Activated gamma-delta T cell treated with Interleukin-2 at 50 U/mL for 16 hours (primary cell): ENCODE measurements around the gene KATNB1.
"Not testable (repeated sequence)": the region's sequence is repeated elsewhere in the genome, so short reads cannot be mapped to it uniquely, and the experiment has no call there.

Experiments used
- DNase-seq: peaks from one replicate; pipeline ENCODE4 v3.0.0-alpha.2; 2020

KATNB1 gene

DNA sequence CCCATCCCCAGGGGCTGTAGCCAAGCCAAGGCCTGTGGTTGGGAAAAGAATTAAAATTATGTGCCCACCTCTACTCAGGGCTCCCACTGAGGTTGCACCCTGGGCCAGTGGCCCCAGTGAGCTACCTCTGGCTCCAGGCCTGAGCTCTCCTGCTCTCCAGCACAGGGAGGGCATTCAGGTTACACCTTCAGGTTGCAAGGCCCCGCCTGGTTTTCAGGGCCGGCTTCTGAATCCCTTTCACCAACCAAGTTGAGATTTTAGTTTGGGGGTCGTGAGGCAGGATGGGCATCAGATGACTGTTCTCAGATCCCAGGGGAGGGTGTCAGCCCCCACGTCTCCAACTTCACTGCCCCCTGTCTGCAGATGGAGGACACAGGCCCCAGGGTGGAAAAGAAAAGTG lies 8.0 kb upstream of the KATNB1 start:
- DNase-seq, result no peak

GRCh38 chr16:57728336-57729181 lies 7.0 kb upstream of the KATNB1 start:
- DNase-seq, result no peak

DNA sequence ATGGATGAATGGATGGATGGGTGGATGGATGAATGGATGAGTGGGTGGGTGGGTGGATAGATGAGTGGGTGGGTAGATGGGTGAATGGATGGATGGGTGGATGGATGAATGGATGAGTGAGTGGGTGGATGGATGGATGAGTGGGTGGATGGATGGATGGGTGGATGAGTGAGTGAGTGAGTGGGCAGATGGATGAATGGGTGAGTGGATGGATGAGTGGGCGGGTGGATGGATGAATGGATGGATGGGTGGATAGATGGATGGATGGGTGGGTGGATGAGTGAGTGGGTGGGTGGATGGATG lies 6.4 kb upstream of the KATNB1 start:
- no peak for DNase-seq

DNA sequence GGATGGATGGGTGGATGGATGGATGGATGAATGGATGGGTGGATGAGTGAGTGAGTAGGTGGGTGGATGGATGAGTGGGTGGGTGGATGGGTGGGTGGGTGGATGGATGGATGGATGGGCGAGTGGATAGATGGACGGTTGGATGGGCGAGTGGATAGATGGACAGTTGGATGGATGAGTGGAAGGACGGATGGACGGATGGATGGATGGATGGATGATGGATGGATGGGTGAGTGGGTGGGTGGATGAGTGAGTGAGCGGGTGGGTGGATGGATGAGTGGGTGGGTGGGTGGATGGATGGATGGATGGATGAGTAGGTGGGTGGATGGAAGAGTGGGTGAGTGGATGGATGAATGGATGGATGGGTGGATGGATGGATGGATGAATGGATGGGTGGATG lies 5.7 kb upstream of the KATNB1 start:
- not testable (repeated sequence) for DNase-seq

DNA sequence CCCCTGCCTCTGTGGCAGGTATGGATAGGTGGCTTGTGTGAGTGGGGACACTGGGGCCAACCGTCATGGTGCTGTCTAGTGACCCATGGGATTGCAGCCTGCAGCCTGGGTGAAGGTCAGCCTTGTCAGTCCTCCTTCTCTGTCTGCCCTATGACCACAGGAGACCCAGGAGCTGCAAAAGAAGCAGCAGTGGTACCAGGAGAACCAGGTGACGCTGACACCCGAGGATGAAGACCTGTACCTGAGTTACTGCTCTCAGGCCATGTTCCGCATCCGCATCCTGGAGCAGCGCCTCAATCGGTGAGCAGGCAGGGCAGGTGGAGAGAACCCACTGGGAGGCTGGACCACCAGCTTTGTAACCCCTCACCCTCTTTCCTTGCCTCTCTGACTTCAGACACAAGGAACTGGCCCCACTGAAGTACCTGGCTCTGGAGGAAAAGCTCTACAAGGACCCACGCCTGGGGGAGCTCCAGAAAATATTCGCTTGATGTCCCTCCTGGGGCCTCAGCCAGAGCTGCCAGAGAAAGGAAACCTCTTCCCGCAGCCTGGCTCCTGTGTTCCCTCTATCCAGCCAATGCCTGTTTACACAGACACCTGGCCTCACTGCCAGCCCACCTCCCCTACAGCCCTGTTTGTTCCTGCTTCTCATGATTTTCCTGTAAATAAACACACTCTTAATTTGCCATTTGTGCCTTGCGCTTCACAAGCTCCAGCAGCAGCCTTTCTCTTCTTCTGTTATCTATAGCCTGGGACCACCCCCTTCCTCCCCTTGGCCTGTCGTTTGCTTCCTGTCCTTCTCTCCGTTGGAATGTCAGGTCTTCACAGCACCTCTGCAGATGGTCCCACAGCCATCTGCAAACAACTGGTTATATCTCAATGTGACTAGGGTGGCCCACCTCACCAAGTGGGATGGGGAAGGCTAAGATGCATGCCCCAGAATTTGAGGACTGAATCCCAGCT lies 4.5 kb upstream of the KATNB1 start:
- no peak for DNase-seq

GRCh38 chr16:57732037-57732436 lies 3.5 kb upstream of the KATNB1 start:
- no peak for DNase-seq

DNA sequence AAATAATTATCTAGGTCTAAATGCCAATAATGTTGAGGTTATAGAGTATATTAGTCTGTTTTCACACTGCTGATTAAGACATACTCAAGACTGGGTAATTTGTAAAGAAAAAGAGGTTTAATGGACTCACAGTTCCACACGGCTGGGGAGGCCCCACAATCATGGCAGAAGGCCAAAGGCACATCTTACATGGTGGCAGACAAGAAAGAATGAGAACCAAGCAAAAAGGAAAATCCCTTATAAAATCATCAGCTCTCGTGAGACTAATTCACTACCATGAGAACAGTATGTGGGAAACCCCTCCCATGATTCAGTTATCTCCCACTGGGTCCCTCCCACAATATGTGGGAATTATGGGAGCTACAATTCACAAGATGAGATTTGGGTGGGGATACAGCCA lies 2.9 kb upstream of the KATNB1 start:
- no peak for DNase-seq

GRCh38 chr16:57734308-57734924 lies 1.2 kb upstream of the KATNB1 start:
- DNase-seq, result no peak

DNA sequence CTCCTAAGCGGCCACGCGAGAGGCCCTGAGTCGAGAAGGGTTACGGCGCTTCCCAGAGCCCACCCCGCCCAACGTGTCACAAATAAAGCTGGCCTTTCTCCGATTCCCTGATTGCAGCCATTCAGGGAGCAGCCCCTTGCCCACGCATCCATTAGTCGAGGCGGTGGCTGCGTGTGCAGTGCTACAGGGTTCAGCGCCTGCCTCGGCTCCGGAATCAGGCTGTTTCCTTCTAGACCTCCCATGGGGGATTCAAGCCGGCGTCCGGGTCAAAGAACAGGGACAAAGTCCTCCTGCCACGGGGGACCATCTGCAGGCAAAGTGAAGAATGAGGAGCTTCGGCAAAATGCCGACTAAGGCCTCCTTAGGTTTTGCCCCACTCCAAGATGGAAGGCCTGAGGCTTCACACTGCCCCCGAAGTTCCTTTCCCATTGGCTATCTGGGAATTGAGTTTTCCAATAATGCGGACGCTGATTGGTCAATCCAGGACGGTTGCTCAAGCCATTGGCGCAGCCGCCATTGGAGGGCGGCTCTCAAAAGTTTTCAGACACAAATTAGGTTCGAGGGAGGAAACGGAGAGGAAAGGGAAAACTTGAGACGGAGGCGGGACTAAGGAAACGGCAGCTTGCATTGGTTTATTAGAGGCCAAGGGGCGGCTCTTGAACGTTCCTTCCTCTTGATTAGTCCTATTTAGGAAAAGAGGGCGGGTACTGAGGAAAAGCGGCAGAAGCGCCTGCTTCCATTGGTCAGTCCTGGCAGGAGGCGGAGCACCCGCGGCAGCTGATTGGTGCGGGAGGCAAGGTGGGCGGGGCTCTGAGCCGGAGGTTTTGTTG lies 430 bp upstream of the KATNB1 start:
- DNase-seq, result peak; percentile 98

DNA sequence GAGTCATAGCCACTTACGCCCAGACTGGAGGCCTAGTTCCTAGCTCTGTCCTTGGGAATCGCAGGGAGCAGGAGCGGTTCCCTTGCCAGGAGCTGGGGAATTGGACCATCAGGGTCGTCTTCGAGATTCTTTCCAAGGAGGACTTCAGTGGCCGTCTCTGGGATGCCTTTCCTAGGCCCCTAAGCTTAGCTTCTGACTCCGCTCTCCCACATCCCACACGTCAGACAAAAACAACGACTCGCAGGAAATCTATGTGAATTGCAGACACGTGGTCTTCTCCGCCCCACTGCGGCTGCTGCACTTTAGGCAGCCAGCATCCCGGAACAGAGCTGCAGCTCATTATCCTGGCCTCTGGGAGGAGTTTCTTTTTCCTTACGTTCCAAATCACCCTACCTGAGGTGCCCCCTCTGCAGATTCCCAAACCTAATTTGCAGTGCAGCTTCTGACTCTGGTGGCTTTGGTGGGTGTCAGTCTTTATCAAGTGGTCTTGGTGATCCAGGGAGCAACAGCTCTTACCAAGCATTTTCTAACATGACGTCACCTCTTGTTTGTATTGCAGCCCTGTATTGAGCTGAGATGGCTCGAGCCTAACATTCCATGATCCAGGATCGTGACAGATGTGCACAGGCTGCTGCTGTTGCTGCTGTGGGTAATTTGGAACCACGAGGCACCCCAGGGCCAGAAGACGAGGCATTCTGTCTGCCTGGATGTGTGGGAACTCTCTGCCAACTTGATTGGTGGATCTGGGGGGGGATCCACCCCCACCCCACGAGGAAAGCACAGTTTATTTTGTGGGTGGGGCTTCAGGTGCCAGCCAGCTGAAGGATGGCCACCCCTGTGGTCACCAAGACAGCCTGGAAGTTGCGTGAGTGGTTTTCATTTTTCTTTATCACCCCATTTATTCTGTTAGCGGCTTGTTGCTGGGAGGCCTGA lies 1.1 kb downstream of the KATNB1 start:
- peak; percentile 23 for DNase-seq

DNA sequence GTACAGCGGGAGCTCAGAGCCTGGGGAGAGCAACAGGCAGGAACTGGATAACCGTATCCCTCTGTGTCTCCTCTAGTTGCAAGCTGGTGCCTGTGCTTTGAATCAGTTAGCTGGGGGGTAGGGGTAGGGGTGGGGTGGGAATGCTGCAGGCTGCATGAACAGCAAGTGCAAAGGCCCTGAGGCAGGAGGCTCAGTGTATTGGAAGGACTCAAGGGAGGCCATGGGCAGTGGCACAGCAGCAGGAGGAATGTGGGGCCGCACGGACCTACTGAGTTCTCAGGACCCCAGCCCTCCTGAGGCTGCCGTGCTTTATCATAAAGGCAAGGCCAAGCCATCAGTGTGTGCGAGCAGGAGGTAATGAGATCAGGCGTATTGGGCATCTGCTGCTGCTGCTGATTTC lies 3.3 kb downstream of the KATNB1 start:
- no peak for DNase-seq

- DNase-seq, result no peak
Measured at GRCh38 chr16:57739756-57740422, 4.3 kb downstream of the KATNB1 start.

GRCh38 chr16:57740423-57741071 lies 5.0 kb downstream of the KATNB1 start:
- DNase-seq, result no peak

- no peak for DNase-seq
Measured at GRCh38 chr16:57741660-57742191, 6.2 kb downstream of the KATNB1 start.

DNA sequence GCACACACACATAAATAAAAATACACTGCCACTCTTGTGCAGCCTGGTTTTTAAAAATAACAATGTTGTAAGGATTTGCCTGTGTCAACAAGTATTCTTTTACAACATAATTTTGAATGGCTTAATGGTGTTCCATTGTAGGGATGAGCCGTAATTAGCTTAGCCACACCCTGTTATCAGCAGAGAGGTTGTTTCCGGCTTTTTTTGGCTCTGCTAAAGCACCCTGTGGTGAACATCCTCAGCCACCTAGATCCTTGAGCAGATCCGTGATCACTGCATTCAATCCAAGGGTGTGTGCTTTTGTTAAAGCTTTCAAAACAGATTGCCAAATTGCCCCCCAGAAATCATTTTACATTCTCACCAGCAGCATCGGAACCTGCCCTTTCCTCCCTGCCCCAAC lies 7.0 kb downstream of the KATNB1 start:
- DNase-seq, result no peak

DNA sequence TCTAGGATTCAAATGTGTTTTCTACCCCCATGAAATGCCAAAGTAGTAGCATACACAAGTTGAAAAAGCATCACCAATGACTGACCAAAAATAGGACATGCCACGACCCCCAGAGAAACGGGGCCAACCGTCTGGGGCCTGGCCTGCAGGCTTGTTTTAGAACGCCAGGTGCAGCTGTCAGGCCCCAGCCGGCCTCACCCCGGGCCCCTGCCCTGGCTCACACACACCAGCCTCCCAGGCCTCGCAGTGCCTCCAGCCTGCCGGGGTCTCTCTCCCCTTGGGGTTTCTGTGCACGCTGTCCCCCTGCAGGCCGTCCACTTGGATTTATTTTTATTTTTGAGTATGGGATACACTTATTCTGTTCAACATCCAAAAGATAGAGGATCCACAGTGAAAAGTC lies 7.9 kb downstream of the KATNB1 start:
- DNase-seq, result no peak

DNA sequence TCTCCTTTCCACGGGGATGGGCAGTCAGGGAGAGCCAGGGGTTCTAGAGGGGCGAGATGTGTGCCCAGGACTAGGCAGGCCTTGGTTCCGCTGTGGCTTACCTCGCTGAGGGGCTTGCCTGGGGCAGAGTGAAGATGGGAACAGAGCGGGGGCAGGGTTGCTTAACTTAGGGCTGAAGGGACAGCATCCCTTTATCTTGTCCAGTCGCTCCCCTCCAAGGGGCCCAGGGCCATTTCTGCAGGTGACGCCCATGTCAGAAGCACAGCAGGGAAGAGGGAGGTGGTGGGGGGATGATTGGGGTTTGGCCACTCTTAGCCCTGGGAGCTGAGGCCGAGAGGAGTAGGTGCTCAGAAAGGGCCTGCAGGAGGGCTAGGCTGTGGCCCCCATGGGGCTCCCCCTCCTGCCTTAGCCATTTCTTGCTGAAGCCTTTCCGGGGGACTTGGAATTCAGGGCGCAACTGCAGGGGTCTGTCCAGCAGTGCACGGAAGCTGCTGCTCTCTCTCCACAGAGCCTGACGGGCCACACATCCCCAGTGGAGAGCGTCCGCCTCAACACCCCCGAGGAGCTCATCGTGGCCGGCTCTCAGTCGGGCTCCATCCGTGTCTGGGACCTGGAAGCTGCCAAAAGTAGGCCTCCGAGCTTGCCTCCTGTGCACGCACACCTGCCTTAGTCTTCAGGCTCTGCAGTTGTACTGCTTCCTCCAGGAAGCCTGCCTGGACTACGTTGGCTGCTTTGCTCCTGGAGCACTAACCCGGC lies 8.5 kb downstream of the KATNB1 start:
- no peak for DNase-seq

DNA sequence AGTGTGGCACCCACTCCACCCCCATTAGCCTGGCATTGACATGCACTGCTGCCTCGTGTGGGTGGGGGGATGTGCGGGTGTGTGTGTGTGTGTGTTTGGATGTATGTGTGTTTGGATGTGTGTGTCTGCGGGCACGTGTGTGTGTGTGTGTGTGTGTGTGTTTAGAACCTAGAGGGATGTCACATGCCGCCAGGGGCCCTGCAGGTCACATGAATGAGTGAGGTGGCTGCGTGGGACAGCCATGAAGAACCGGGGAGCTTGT lies 9.0 kb downstream of the KATNB1 start:
- DNase-seq, result no peak

DNA sequence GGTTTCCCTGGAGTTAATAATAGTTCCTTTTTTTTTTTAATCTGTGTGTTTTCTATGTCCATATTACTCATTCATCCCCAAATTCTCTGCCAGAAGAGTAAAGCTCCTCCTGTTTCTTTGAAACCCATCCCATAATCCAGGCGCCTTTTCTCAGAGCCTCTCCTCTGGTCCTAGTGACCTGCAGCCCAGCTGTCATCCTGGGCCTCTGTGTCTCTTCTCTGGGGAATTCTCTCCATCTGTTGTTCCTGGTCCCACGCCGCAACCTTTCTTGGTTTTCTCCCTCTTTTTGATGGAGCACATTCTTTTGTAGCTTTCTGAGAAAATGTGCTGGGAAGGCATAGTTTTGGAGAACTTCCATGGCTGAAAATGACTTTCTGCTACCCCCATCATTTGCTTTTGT lies 10.2 kb downstream of the KATNB1 start:
- DNase-seq, result no peak

- not testable (repeated sequence) for DNase-seq
Measured at GRCh38 chr16:57746316-57746715, 10.7 kb downstream of the KATNB1 start.
